GM18951 (cell line): ENCODE results near the gene APRT.
"Not testable (repeated sequence)": the region's sequence is repeated elsewhere in the genome, so short reads cannot be mapped to it uniquely, and the experiment has no call there.

Experiments
- POLR2A ChIP-seq: IDR thresholded peaks from 4 replicates; pipeline ENCODE4 v1.6.1; 2011; ENCODE audit warnings: mild to moderate bottlenecking; ENCODE audit not compliant: insufficient read length, insufficient read depth; ENCODE audit errors: extremely low read depth
- in situ Hi-C: fragments of 300-500 bp; cut with MboI; formaldehyde crosslinking; loops from one replicate; pipeline ENCODE4 v1.12.0; 2022; ENCODE audit warnings: low sequenced_read_pairs, mixed read lengths, inconsistent platforms; ENCODE audit not compliant: unreplicated experiment

APRT gene

GRCh38 chr16:88781140-88782077, 30.3 kb downstream of the APRT start:
- in situ Hi-C loops: no loop called here
- TF ChIP-seq POLR2A: peak; percentile 49

GRCh38 chr16:88780142-88781062, 31.3 kb downstream of the APRT start:
- in situ Hi-C loops: no loop called here

GRCh38 chr16:88779406-88780141, 32.2 kb downstream of the APRT start:
- in situ Hi-C loops: no loop called here
- no peak for TF ChIP-seq POLR2A

More at GRCh38 chr16:88780142-88781062, 31.3 kb downstream of the APRT start:
- no peak for TF ChIP-seq POLR2A

GRCh38 chr16:88778541-88779065, 33.1 kb downstream of the APRT start:
- in situ Hi-C loops: no loop called here
- no peak for TF ChIP-seq POLR2A

GRCh38 chr16:88778271-88778525, 33.5 kb downstream of the APRT start:
- in situ Hi-C loops: no loop called here
- TF ChIP-seq POLR2A: no peak

- in situ Hi-C loops: no loop called here
- TF ChIP-seq POLR2A: no peak
Measured at GRCh38 chr16:88777471-88778270, 34.1 kb downstream of the APRT start.

GRCh38 chr16:88775825-88776224, 35.9 kb downstream of the APRT start:
- in situ Hi-C loops: no loop called here
- no peak for TF ChIP-seq POLR2A

- TF ChIP-seq POLR2A: no peak
- in situ Hi-C loops: no loop called here
Measured at GRCh38 chr16:88774544-88775393, 37.0 kb downstream of the APRT start.

- TF ChIP-seq POLR2A: no peak
- in situ Hi-C loops: no loop called here
Measured at GRCh38 chr16:88773812-88774291, 37.9 kb downstream of the APRT start.

- in situ Hi-C loops: no loop called here
- no peak for TF ChIP-seq POLR2A
Measured at GRCh38 chr16:88772871-88773811, 38.6 kb downstream of the APRT start.

GRCh38 chr16:88771781-88772180, 39.9 kb downstream of the APRT start:
- in situ Hi-C loops: not testable (repeated sequence)
